Measurements from ENCODE around the gene EDC3.
"Not testable (repeated sequence)": the region's sequence is repeated elsewhere in the genome, so short reads cannot be mapped to it uniquely, and the experiment has no call there.

The EDC3 gene

DNA sequence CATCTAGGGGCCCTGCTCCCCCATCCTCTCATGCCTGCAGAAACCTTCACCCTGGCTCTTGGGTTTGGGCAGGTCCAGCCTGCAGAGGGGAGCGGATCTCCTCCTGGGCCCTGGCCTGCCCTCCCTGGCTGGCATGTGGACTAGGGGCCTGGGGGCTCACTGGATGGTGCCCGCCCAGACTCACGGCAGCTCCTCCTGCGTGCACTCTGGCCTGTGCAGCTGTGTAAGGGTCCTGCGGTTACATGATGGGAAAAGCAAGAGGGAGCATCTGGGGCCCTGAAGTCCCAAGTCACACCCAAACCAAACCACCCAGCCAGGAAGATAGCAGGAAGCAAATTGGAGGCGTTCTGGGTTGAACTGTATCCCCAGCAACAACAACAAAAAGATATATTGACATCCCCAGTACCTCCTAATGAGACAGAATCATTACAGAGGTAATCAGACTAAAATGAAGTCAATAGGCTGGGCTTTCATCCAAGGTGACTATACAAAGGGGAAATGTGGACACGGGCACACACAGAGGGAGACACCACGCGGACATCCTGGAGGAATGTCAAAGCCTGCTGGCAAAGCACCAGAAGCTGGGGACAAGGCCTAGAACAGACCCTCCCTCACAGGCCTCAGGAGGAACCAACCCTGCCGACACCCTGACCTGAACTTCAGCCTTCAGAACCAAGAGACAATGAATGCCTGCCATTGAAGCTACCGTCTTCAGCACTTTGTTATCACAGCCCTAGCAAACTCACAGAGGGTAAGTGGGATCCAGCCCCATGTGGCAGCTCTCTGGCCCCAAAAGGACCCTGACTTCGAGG is 90.6 kb downstream of the EDC3 start:
- DNase-seq, result no peak

- DNase-seq, result no peak
Measured at GRCh38 chr15:74603789-74604705, 91.8 kb downstream of the EDC3 start.

- no peak for DNase-seq
Measured at GRCh38 chr15:74603026-74603788, 92.6 kb downstream of the EDC3 start.

GRCh38 chr15:74599156-74599555 is 96.7 kb downstream of the EDC3 start:
- DNase-seq, result no peak

- peak; percentile 99 for DNase-seq
Measured at GRCh38 chr15:74598126-74598842, 97.5 kb downstream of the EDC3 start.

DNA sequence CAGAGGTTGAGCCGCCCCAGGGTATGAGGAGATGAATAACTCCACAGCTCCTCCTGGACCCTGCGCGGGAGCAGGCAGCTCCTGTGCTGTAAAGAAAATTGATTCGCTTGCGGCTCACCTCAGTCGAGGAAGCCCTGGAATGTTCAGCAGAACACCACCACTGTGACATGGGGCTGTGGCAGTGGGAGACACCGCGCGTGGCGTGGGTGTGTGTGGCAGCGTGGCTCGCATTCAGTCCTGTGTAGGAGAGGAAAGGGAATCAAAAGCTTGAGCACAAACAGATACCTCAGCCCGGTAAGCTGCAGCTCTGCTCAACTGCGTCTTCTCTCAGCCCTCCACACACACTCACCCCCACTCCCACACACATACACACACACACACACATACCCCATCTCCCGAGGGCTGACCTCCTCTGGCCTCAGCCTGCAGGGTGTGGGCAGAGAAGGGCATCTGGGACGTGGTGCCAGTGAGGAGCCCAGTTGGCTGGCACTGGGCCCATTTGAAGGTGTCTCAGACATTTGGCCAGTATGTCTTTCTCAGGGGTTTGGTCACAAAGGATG is 98.6 kb downstream of the EDC3 start:
- not testable (repeated sequence) for DNase-seq

DNA sequence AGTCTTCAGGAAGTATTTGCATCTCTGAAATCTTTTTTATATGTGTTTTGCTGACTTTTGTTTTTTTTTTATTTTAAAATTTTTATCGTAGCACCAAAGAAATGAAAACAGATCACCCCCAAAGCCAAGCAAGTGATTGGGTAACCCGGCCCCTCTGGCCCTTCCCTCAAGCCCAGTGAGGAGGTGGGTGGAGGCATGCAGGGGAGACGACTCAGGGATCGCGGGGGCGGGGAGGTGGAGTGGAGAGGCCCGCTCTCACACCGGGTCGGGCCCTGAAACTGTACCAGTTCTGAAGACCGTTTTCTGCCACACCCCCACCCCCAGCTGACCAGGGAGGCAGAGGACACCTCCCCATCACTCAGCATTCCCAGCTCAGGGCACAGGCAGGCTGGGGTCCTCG is 99.1 kb downstream of the EDC3 start:
- DNase-seq, result not testable (repeated sequence)

GRCh38 chr15:74595271-74595670 is 100.6 kb downstream of the EDC3 start:
- no peak for DNase-seq

DNA sequence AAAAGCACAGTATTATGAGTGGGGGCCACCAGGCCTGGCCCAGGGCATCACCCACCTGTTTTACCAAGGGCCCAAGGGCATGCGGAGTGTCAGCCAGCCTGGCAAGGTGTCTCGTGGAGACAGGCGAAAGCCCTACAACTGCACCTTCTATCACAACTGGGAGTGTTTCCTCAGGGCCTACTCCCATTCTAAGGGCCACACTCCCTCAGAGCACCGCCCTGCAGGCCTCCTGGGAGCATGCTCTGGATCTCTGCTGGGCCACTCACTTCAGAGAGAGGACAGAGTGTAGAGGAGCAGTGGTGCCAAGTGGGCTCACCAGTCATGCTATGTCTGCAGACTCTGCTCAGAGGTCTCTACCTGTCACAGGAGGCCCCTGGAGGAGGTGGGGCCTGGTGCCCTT is 101.4 kb downstream of the EDC3 start:
- no peak for DNase-seq

DNA sequence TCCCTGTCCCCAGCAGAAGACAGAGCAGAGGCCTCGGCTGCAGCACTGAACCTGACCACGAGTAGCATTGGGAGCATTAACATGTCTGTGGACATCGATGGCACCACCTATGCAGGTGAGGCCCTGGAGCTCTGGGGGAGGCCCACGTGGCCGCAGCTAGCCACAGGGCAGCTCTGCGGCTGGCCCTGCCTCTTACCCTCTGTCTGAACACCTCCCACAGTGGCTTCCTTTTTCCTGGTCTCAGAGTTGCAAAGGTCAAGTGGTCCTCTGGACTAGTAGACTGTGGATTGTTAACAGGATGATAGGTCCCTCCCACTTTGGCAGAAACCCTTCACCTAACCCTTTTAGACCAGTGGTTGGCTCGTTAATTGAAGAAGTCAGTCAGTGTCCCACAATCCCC is 102.7 kb downstream of the EDC3 start:
- DNase-seq, result no peak

DNA sequence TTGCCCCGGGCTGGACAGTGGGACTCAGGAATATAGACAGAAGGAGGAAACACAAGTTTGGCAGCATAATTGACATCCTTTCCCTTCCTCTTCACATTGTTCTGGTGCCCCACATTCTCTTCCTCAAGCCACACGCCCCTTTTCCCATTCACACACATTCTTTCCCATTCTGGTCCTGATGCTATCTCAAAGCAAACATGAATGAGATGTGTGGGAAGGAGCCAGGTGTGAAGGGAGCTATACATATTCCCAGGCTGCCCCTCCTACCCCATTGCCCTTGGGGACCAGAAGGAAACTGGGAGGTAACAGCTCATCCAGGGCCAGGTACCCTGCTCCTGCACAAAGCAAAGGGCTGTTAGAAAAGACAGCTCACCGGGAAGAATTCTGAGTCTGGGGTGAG is 103.6 kb downstream of the EDC3 start:
- no peak for DNase-seq

- DNase-seq, result no peak
Measured at GRCh38 chr15:74589826-74590225, 106.0 kb downstream of the EDC3 start.

- no peak for DNase-seq
Measured at GRCh38 chr15:74585857-74586256, 110.0 kb downstream of the EDC3 start.

GRCh38 chr15:74585191-74585590 is 110.6 kb downstream of the EDC3 start:
- DNase-seq, result no peak

DNA sequence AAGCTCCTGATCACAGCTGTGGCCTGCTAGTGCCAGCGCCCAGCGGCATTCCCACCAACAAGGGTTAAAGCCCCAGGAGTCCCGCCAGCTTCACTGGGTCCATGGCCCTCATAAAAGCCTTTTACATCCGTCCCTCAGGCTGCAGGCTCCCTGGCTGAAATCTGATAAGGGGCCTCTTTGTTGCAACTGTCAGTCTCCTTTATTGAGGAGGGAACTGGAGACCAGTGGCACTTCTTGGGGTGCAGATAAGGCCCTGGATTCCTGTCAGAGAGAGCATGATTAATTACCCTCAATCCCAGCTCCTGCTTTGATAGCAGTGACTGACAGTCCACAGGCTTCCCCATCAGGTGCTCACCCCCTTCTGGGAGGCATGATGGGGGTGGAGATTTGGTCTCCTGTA is 111.0 kb downstream of the EDC3 start:
- DNase-seq, result no peak

GRCh38 chr15:74584204-74584603 is 111.6 kb downstream of the EDC3 start:
- DNase-seq, result no peak
